Peyer's patch (tissue), 4 donors: Measurements from ENCODE around the gene TRIP10.

Experiments
- CTCF ChIP-seq, 6 experiments: fragments of 450-650 bp in 4 of 6; fragments of 200-600 bp in 2 of 6; sonication (generic) in 1 of 6; IDR thresholded peaks; one replicate each; pipeline ENCODE4 v1.5.1; 2017 to 2019; ENCODE audit warnings: antibody characterized with exemption in 6 of 6, mild to moderate bottlenecking in 3 of 6, moderate library complexity in 1 of 6
- POLR2A ChIP-seq, 2 donors: fragments of 450-650 bp; IDR thresholded peaks; one replicate each; pipeline ENCODE4 v1.5.1; 2017; ENCODE audit warnings: antibody characterized with exemption in 2 of 2, mild to moderate bottlenecking in 2 of 2, moderate library complexity in 2 of 2

- TF ChIP-seq CTCF (IDR thresholded peaks at IDR 0.05), result no peak
- TF ChIP-seq POLR2A (IDR thresholded peaks at IDR 0.05), result no peak
These were observed 16.3 kb upstream of the TRIP10 start for GRCh38 chr19:6723108-6723618.
